GM12878 (cell line): Measurements from ENCODE around the gene NEK1. TPM values are rescaled to one million over a fixed set of nuclear protein-coding genes. Genes with fewer than 3 reads are reported as not detected.
A peak's percentile ranks its signal among the peaks of the same experiment; 100 is the strongest.

Source experiments
- ATAC-seq: fragments of 200-7000 bp; cut with Tn5 transposase; 3 replicates; pipeline ENCODE4 v1.9.1; 2020; ENCODE audit warnings: mild to moderate bottlenecking, moderate library complexity
- BruUV-seq: library from RNA; stranded (reverse); fragments of 400-500 nt; replicated peaks from 2 replicates; lab custom pipeline; 2021; lab: Mats Ljungman, UMichigan
- CTCF ChIA-PET: fragments of 300-600 bp; sonication (Branson Sonifier 250); formaldehyde crosslinking; extraction: SDS; loops from one replicate; lab custom pipeline; 2021; ENCODE audit warnings: inconsistent platforms; lab: Yijun Ruan, JAX
- POLR2A ChIA-PET: fragments of 350-600 bp; formaldehyde crosslinking; extraction: SDS; loops from one replicate; lab custom pipeline; 2021; ENCODE audit warnings: inconsistent platforms; lab: Charles Lee
- RAD21 ChIA-PET: fragments of 300-600 bp; sonication (Branson Sonifier 250); formaldehyde crosslinking; loops from one replicate; lab custom pipeline; 2023; ENCODE audit warnings: antibody characterized with exemption; ENCODE audit not compliant: unreplicated experiment; lab: Charles Lee
- SMC1A ChIA-PET: fragments of 300-600 bp; sonication (Branson Sonifier 250); formaldehyde crosslinking; loops from one replicate; lab custom pipeline; 2023; ENCODE audit not compliant: unreplicated experiment, uncharacterized antibody; lab: Charles Lee
- DNase-seq: peaks from one replicate; pipeline ENCODE4 v3.0.0-alpha.2; 2011; ENCODE audit warnings: low read depth, low spot score
- FAIRE-seq: peaks from 3 replicates; lab custom pipeline; 2011; peaks lifted over from hg19 to GRCh38; lab: Jason Lieb, UNC
- H2AFZ ChIP-seq: 2 replicates; pipeline ENCODE4 v1.6.0; 2011; ENCODE audit warnings: low read depth, low read length, control low read depth; ENCODE audit not compliant: control insufficient read depth
- H3K27ac ChIP-seq: 2 replicates; pipeline ENCODE4 v1.5.1; 2011; ENCODE audit warnings: control low read depth; ENCODE audit not compliant: control insufficient read depth, insufficient read depth
- H3K27me3 ChIP-seq, 2 experiments: replicated peaks in 1 of 2; 2 replicates each; pipeline versions ENCODE4 v1.6.0 to v1.6.1; 2011; ENCODE audit warnings: low read length in 1 of 2; ENCODE audit not compliant: control insufficient read depth in 2 of 2, insufficient read depth in 2 of 2
- H3K36me3 ChIP-seq, 2 experiments: 2 replicates each; pipeline ENCODE4 v1.5.1; 2011; ENCODE audit warnings: low read length in 1 of 2; ENCODE audit not compliant: control insufficient read depth in 2 of 2, insufficient read depth in 2 of 2
- H3K4me1 ChIP-seq: 2 replicates; pipeline ENCODE4 v1.6.1; 2011; ENCODE audit warnings: mild to moderate bottlenecking, low read length, moderate library complexity, mixed read lengths; ENCODE audit not compliant: control insufficient read depth, insufficient read depth
- H3K4me2 ChIP-seq: 2 replicates; pipeline ENCODE4 v1.6.0; 2011; ENCODE audit warnings: control low read depth; ENCODE audit not compliant: control insufficient read depth, insufficient read depth
- H3K4me3 ChIP-seq: fragments of 200-600 bp; sonication (generic); 2 replicates; pipeline ENCODE4 v1.5.1; 2016
- H3K79me2 ChIP-seq: 2 replicates; pipeline ENCODE4 v1.6.0; 2011; ENCODE audit warnings: low read length; ENCODE audit not compliant: control insufficient read depth, insufficient read depth
- H3K9ac ChIP-seq: 2 replicates; pipeline ENCODE4 v1.8.0; 2011; ENCODE audit warnings: low read length, control low read depth, mixed read lengths; ENCODE audit not compliant: control insufficient read depth, insufficient read depth
- H3K9me3 ChIP-seq: replicated peaks from 3 replicates; pipeline ENCODE4 v1.5.1; 2011; ENCODE audit warnings: mild to moderate bottlenecking, low read length; ENCODE audit not compliant: control insufficient read depth, insufficient read depth
- H4K20me1 ChIP-seq: 2 replicates; pipeline ENCODE4 v1.6.0; 2011; ENCODE audit not compliant: control insufficient read depth, insufficient read depth
- EZH2 ChIP-seq: IDR thresholded peaks from 2 replicates; pipeline ENCODE4 v1.6.1; 2012; ENCODE audit warnings: low read depth, mild to moderate bottlenecking, control low read depth, inconsistent platforms, low read length, borderline replicate concordance; ENCODE audit not compliant: control insufficient read depth
- PML ChIP-seq: IDR thresholded peaks from 2 replicates; pipeline ENCODE4 v1.6.1; 2012; ENCODE audit warnings: low read length, inconsistent platforms
- SREBF2 ChIP-seq: IDR thresholded peaks from 2 replicates; pipeline ENCODE4 v1.6.1; 2012; ENCODE audit warnings: mild to moderate bottlenecking, low read length
- ZNF687 ChIP-seq: fragments of 450-650 bp; IDR thresholded peaks from 2 replicates; pipeline ENCODE4 v1.6.1; 2017; ENCODE audit warnings: mild to moderate bottlenecking, moderate library complexity
- WGBS: methylation state at CpG from one replicate; pipeline ENCODE4 v1.1.6; 2016; ENCODE audit warnings: low lambda C conversion rate; ENCODE audit not compliant: insufficient replicate concordance, insufficient coverage; ENCODE audit errors: missing lambda C conversion rate; 5-methylcytosine and 5-hydroxymethylcytosine counted together
- in situ Hi-C: fragments of 300-500 bp; cut with MboI; formaldehyde crosslinking; loops from 9 replicates; pipeline ENCODE4 v1.14.3; 2018; ENCODE audit warnings: mixed read lengths
- intact Hi-C: fragments of 100-400 bp; cut with micrococcal nuclease; formaldehyde crosslinking; loops from one replicate; pipeline ENCODE4 v1.14.2; 2022; ENCODE audit not compliant: unreplicated experiment
- polyA plus RNA-seq, 11 experiments: library from polyadenylated mRNA; depleted of rRNA in 4 of 11; unstranded in 6 of 11; stranded (reverse) in 5 of 11; fragments of >200 nt; fragmentation: Nextera tagmentation in 4 of 11; fragmentation: Illumina TruSeq in 1 of 11; extraction: Ambion mirVana in 4 of 11; extraction: Trizol in 1 of 11; gene quantifications; 1 replicate in 1 of 11; 2 replicates in 10 of 11; pipeline versions ENCODE4 v1.2.1 to v1.2.3, GENCODE V29; 2011 to 2016; ENCODE audit warnings: inconsistent platforms in 2 of 11, missing spikeins in 2 of 11, low read depth in 1 of 11
- total RNA-seq, 4 experiments: library from RNA; depleted of rRNA in 3 of 4; stranded (reverse); fragments of >200 nt in 3 of 4; fragmentation: Illumina TruSeq in 1 of 4; extraction: Trizol in 1 of 4; gene quantifications; 2 replicates each; pipeline versions ENCODE4 v1.2.1 to v1.2.3, GENCODE V29; 2013 to 2021

Gene NEK1
- total and polyA plus RNA-seq, 10 of the 15 experiments (the other 5 are each of a cell fraction or from before 2014, with no cell fraction given): 4.9 to 16.1 (median 7.5) TPM

GRCh38 chr4:169573889-169574288 lies 38.5 kb downstream of the NEK1 start:
- TF ChIP-seq PML (no peak), EZH2 (no peak), SREBF2 (no peak), ZNF687 (no peak)
- no TSS peak for BruUV-seq
- Histone ChIP-seq H3K79me2 (no peaks in the 10 kb centered on the region), H3K4me3 (no peak overlapping the region), H3K9ac (no peak overlapping the region), H2AFZ (no peak overlapping the region), H3K27ac (no peak overlapping the region), H3K4me2 (no peak overlapping the region), H3K4me1 (no peaks in the 10 kb centered on the region), H3K9me3 (no peaks in the 10 kb centered on the region), H3K27me3 (no peaks in the 10 kb centered on the region), H3K36me3 (no peaks in the 10 kb centered on the region; a peak in 1 of 4 replicates), H4K20me1 (no peaks in the 10 kb centered on the region)
- DNase-seq (no peak), FAIRE-seq (no peak), ATAC-seq (peak; percentile 34; the same call in 1 of the 3 replicates)
- ChIA-PET POLR2A (interaction anchor here (0.6 kb wide), 1 partner anchor 457 kb away, joined by 3 read pairs; no protein-coding TSS in a partner anchor), SMC1A (no interaction called here), CTCF (interaction anchor here (0.6 to 1.4 kb wide), 4 partner anchors 20 to 650 kb away, joined by 3 read pairs; no protein-coding TSS in a partner anchor), RAD21 (no interaction called here)
- WGBS: 70% methylated on average over 1 of the region's 1 CpG
- in situ Hi-C loops: no loop called here
- intact Hi-C loops: no loop called here
